KMS-11 (cell line): ENCODE results near the gene MGAT4A.
A peak's percentile ranks its signal among the peaks of the same experiment; 100 is the strongest.

Experiments
- H2AFZ ChIP-seq: fragments of 200-600 bp; sonication (generic); 2 replicates; pipeline ENCODE4 v1.6.1; 2016; ENCODE audit warnings: antibody characterized with exemption, mixed run types, low read depth
- H3K27ac ChIP-seq: fragments of 200-600 bp; sonication (generic); 2 replicates; pipeline ENCODE4 v1.6.1; 2016; ENCODE audit warnings: mild to moderate bottlenecking, mixed run types
- H3K27me3 ChIP-seq: fragments of 200-600 bp; sonication (generic); 2 replicates; pipeline ENCODE4 v1.6.1; 2017; ENCODE audit warnings: mild to moderate bottlenecking, low read depth, mixed run types, moderate library complexity; ENCODE audit not compliant: insufficient read depth
- H3K36me3 ChIP-seq: fragments of 200-600 bp; sonication (generic); 2 replicates; pipeline ENCODE4 v1.6.1; 2017; ENCODE audit warnings: mild to moderate bottlenecking, mixed run types; ENCODE audit not compliant: insufficient read depth
- H3K4me1 ChIP-seq: fragments of 200-600 bp; sonication (generic); 2 replicates; pipeline ENCODE4 v1.6.1; 2016; ENCODE audit warnings: mild to moderate bottlenecking, low read depth, mixed run types; ENCODE audit not compliant: poor library complexity, severe bottlenecking
- H3K4me2 ChIP-seq: fragments of 200-600 bp; sonication (generic); 2 replicates; pipeline ENCODE4 v1.7.0; 2016; ENCODE audit warnings: mild to moderate bottlenecking, mixed run types
- H3K4me3 ChIP-seq: fragments of 200-600 bp; sonication (generic); IDR thresholded peaks from 2 replicates; pipeline ENCODE4 v1.6.1; 2017; ENCODE audit warnings: low read depth, low read length, mixed read lengths; ENCODE audit not compliant: insufficient read depth
- H3K79me2 ChIP-seq: fragments of 200-600 bp; sonication (generic); 2 replicates; pipeline ENCODE4 v1.6.1; 2016; ENCODE audit warnings: low read depth, mixed run types; ENCODE audit not compliant: insufficient read depth
- H3K9ac ChIP-seq: fragments of 200-600 bp; sonication (generic); 2 replicates; pipeline ENCODE4 v1.6.1; 2016; ENCODE audit warnings: mild to moderate bottlenecking, mixed run types
- H4K20me1 ChIP-seq: fragments of 200-600 bp; sonication (generic); 2 replicates; pipeline ENCODE4 v1.6.1; 2016; ENCODE audit warnings: mild to moderate bottlenecking, mixed run types; ENCODE audit not compliant: insufficient read depth
- CTCF ChIP-seq: fragments of 200-600 bp; sonication (generic); conservative IDR thresholded peaks from 2 replicates; pipeline ENCODE4 v1.6.1; 2017; ENCODE audit warnings: low read depth, mild to moderate bottlenecking, antibody characterized with exemption, low read length, moderate library complexity, mixed read lengths

MGAT4A gene

GRCh38 chr2:98731041-98731893 is at the start of gene MGAT4A:
Gene MGAT4A (minus strand): TSS chr2:98731132. CDS start chr2:98726332, 4,800 bp downstream.
- Histone ChIP-seq H3K4me1 (peaks cover 15% of the 10 kb centered on the region), H3K36me3 (no peaks in the 10 kb centered on the region), H3K9ac (peak within 1 kb of the TSS; percentile 42; the same call in 1 of the 2 replicates), H2AFZ (peak within 1 kb of the TSS; percentile 63), H3K4me3 (no peak within 1 kb of the TSS), H3K27ac (no peak within 1 kb of the TSS), H3K4me2 (peak within 1 kb of the TSS; percentile 44), H3K79me2 (no peaks in the 10 kb centered on the region), H4K20me1 (no peaks in the 10 kb centered on the region), H3K27me3 (no peaks in the 10 kb centered on the region)
- no peak for TF ChIP-seq CTCF

GRCh38 chr2:98778741-98779483 is 48.0 kb upstream of the MGAT4A start:
- TF ChIP-seq CTCF: no peak
- no peak overlapping the region for H3K27ac ChIP-seq
- no peaks in the 10 kb centered on the region for H3K27me3 ChIP-seq
- H3K9ac ChIP-seq: no peak overlapping the region
- H4K20me1 ChIP-seq: no peaks in the 10 kb centered on the region
- H2AFZ ChIP-seq: no peak overlapping the region
- H3K4me3 ChIP-seq: no peak overlapping the region
- H3K36me3 ChIP-seq: no peaks in the 10 kb centered on the region
- no peaks in the 10 kb centered on the region for H3K79me2 ChIP-seq
- H3K4me2 ChIP-seq: no peak overlapping the region
- no peaks in the 10 kb centered on the region for H3K4me1 ChIP-seq

GRCh38 chr2:98778151-98778550 is 47.2 kb upstream of the MGAT4A start:
- Histone ChIP-seq H4K20me1 (no peaks in the 10 kb centered on the region), H2AFZ (no peak overlapping the region), H3K4me2 (no peak overlapping the region), H3K4me3 (no peak overlapping the region), H3K27ac (no peak overlapping the region), H3K9ac (no peak overlapping the region), H3K4me1 (no peaks in the 10 kb centered on the region), H3K36me3 (no peaks in the 10 kb centered on the region), H3K79me2 (no peaks in the 10 kb centered on the region), H3K27me3 (no peaks in the 10 kb centered on the region)
- TF ChIP-seq CTCF: no peak

GRCh38 chr2:98777710-98778109 is 46.8 kb upstream of the MGAT4A start:
- H3K79me2 ChIP-seq: no peaks in the 10 kb centered on the region
- H2AFZ ChIP-seq: no peak overlapping the region
- no peak overlapping the region for H3K4me3 ChIP-seq
- H3K4me1 ChIP-seq: no peaks in the 10 kb centered on the region
- H3K36me3 ChIP-seq: no peaks in the 10 kb centered on the region
- no peak overlapping the region for H3K27ac ChIP-seq
- no peak overlapping the region for H3K4me2 ChIP-seq
- no peaks in the 10 kb centered on the region for H4K20me1 ChIP-seq
- no peaks in the 10 kb centered on the region for H3K27me3 ChIP-seq
- no peak for TF ChIP-seq CTCF
- H3K9ac ChIP-seq: no peak overlapping the region
